HG03135 (cell line): Measurements from ENCODE around the gene MRPL19.

ENCODE experiments used
- ATAC-seq: cut with Tn5 transposase; IDR thresholded peaks from one replicate; pipeline ENCODE4 v1.9.1; 2021; ENCODE audit warnings: mild to moderate bottlenecking, moderate library complexity; ENCODE audit not compliant: unreplicated experiment

The MRPL19 gene

GRCh38 chr2:75728614-75729419 lies 82.2 kb downstream of the MRPL19 start:
- no peak for ATAC-seq

- ATAC-seq = no peak
Observed at GRCh38 chr2:75729861-75730260, 83.3 kb downstream of the MRPL19 start.

GRCh38 chr2:75736276-75736675 lies 89.7 kb downstream of the MRPL19 start:
- no peak for ATAC-seq

- no peak for ATAC-seq
Observed at GRCh38 chr2:75737961-75738360, 91.4 kb downstream of the MRPL19 start.
